Vagina (tissue), 2 donors: ENCODE measurements around the gene ZSWIM6.

ENCODE experiments used
- POLR2A ChIP-seq, 2 donors: fragments of 450-650 bp; IDR thresholded peaks; one replicate each; pipeline ENCODE4 v1.6.1; 2017; ENCODE audit warnings: antibody characterized with exemption in 2 of 2, mild to moderate bottlenecking in 2 of 2, moderate library complexity in 2 of 2
- TF ChIP-seq, protein P1 (sequence below), 3 experiments: fragments of 450-650 bp in 2 of 3; fragments of 200-600 bp in 1 of 3; sonication (generic) in 1 of 3; IDR thresholded peaks; one replicate each; pipeline ENCODE4 v1.5.1; 2017 to 2019; ENCODE audit warnings: antibody characterized with exemption in 3 of 3, mild to moderate bottlenecking in 2 of 3, moderate library complexity in 2 of 3

DNA sequence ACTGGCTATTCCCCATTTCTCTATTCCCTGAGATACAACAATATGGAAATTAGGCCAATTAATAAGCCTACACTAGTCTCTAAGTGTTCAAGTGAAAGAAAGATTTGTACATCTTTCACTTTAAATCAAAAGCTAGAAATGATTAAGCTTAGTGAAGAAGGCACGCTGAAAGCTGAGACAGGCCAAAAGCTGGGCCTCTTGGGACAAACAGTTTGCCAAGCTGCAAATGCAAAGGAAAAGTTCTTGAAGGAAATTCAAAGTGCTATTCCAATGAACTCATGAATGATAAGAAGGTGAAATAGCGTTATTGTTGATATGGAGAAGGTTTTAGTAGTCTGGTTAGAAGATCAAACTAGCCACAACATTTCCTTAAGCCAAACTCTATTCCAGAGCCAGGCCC, 256.2 kb downstream of the ZSWIM6 start:
- TF ChIP-seq, protein P1, sequence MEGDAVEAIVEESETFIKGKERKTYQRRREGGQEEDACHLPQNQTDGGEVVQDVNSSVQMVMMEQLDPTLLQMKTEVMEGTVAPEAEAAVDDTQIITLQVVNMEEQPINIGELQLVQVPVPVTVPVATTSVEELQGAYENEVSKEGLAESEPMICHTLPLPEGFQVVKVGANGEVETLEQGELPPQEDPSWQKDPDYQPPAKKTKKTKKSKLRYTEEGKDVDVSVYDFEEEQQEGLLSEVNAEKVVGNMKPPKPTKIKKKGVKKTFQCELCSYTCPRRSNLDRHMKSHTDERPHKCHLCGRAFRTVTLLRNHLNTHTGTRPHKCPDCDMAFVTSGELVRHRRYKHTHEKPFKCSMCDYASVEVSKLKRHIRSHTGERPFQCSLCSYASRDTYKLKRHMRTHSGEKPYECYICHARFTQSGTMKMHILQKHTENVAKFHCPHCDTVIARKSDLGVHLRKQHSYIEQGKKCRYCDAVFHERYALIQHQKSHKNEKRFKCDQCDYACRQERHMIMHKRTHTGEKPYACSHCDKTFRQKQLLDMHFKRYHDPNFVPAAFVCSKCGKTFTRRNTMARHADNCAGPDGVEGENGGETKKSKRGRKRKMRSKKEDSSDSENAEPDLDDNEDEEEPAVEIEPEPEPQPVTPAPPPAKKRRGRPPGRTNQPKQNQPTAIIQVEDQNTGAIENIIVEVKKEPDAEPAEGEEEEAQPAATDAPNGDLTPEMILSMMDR (IDR thresholded peaks at IDR 0.05) = no peak
- no peak for TF ChIP-seq POLR2A (IDR thresholded peaks at IDR 0.05)
